Natural killer cell (primary cell): ENCODE data around the gene ZNF605. TPM values are rescaled to one million over a fixed set of nuclear protein-coding genes. Genes with fewer than 3 reads are reported as not detected.
"Not testable (repeated sequence)": the region's sequence is repeated elsewhere in the genome, so short reads cannot be mapped to it uniquely, and the experiment has no call there.

Experiments used
- ATAC-seq, 3 donors: fragments of 150-1000 bp in 2 of 3; fragments of 200-7000 bp in 1 of 3; cut with Tn5 transposase; 1 replicate in 1 of 3; 2 replicates in 2 of 3; pipeline ENCODE4 v1.10.0; 2021; ENCODE audit warnings: mild to moderate bottlenecking in 2 of 3, moderate library complexity in 2 of 3
- DNase-seq, 2 donors: peaks; one replicate each; pipeline versions ENCODE4 v3.0.0 to v3.0.0-alpha.2; 2013 to 2021; ENCODE audit warnings: mixed read lengths in 1 of 2
- H3K27ac ChIP-seq: one replicate; pipeline ENCODE4 v1.5.1; 2013; ENCODE audit warnings: mild to moderate bottlenecking, low read length
- H3K27me3 ChIP-seq: one replicate; pipeline ENCODE4 v1.6.1; 2013; ENCODE audit warnings: low read length; ENCODE audit not compliant: control insufficient read depth, insufficient read depth
- H3K36me3 ChIP-seq: one replicate; pipeline ENCODE4 v1.6.1; 2013; ENCODE audit warnings: low read length; ENCODE audit not compliant: control insufficient read depth, insufficient read depth
- H3K4me1 ChIP-seq: one replicate; pipeline ENCODE4 v1.6.1; 2013; ENCODE audit warnings: low read length; ENCODE audit not compliant: control insufficient read depth, insufficient read depth
- H3K4me3 ChIP-seq: one replicate; pipeline ENCODE4 v1.5.1; 2013; ENCODE audit warnings: low read length
- H3K9me3 ChIP-seq: one replicate; pipeline ENCODE4 v1.6.1; 2013; ENCODE audit warnings: low read length; ENCODE audit not compliant: control insufficient read depth, insufficient read depth
- H3K27ac Mint-ChIP-seq, 2 donors: one replicate each; pipeline ENCODE4 v1.8.0; 2022; ENCODE audit warnings: mild to moderate bottlenecking in 2 of 2, mixed read lengths in 2 of 2, moderate library complexity in 1 of 2
- H3K27me3 Mint-ChIP-seq, 2 donors: one replicate each; pipeline ENCODE4 v1.8.0; 2022; ENCODE audit warnings: low read depth in 2 of 2, mixed read lengths in 2 of 2
- H3K36me3 Mint-ChIP-seq: one replicate; pipeline ENCODE4 v1.8.0; 2022; ENCODE audit warnings: mixed read lengths
- H3K4me1 Mint-ChIP-seq, 2 donors: one replicate each; pipeline ENCODE4 v1.8.0; 2022; ENCODE audit warnings: mixed read lengths in 2 of 2
- H3K4me3 Mint-ChIP-seq: one replicate; pipeline ENCODE4 v1.8.0; 2022; ENCODE audit warnings: mild to moderate bottlenecking, moderate library complexity, mixed read lengths
- H3K9me3 Mint-ChIP-seq, 2 donors: one replicate each; pipeline ENCODE4 v1.8.0; 2022; ENCODE audit warnings: mixed read lengths in 2 of 2
- WGBS: methylation state at CpG from one replicate; pipeline ENCODE4 v1.1.7; 2013; ENCODE audit warnings: missing lambda C conversion rate; ENCODE audit not compliant: insufficient coverage; 5-methylcytosine and 5-hydroxymethylcytosine counted together
- intact Hi-C: fragments of 100-400 bp; cut with micrococcal nuclease; formaldehyde crosslinking; loops from one replicate; pipeline ENCODE4 v1.14.2; 2022
- total RNA-seq, 4 donors: library from RNA; stranded (reverse); fragments of 120-200 nt in 1 of 4; gene quantifications; one replicate each; pipeline versions ENCODE4 v1.2.3 to v1.2.4, GENCODE V29; 2013 to 2022
- TF ChIP-seq, protein P1 (sequence below): fragments of 200-600 bp; IDR thresholded peaks from one replicate; pipeline ENCODE4 v1.8.0; 2022; ENCODE audit warnings: antibody characterized with exemption

ZNF605 gene
- total RNA-seq, 3 donors from 2014 or later (not counting 1 experiment from before 2014, with no cell fraction given): 6.0 to 15.8 (median 7.6) TPM

- ATAC-seq (peak; percentile 96 to 99 (median 98)), DNase-seq (peak; percentile 80 to 95)
- intact Hi-C loops: loop anchor here (1.0 to 2.0 kb wide), 6 partner anchors 30 to 195 kb away; partner anchors contain the start of genes CHFR, ZNF10, ZNF140 and ZNF268
- Mint-ChIP-seq H3K4me1 (peaks cover 28 to 34% of the 10 kb centered on the region in 2 donors), H3K4me3 (peak within 1 kb of the TSS; percentile 92), H3K27ac (peak within 1 kb of the TSS; percentile 95 to 96), H3K36me3 (peaks cover 6% of the 10 kb centered on the region), H3K9me3 (peaks cover 0 to 3% of the 10 kb centered on the region in 2 donors), H3K27me3 (peaks cover 3 to 17% of the 10 kb centered on the region in 2 donors)
- WGBS: under 1% methylated on average over 76 of the region's 76 CpGs
- H3K9me3 ChIP-seq: peaks cover under 1% of the 10 kb centered on the region
- H3K4me3 ChIP-seq: peak within 1 kb of the TSS; percentile 73
- H3K27me3 ChIP-seq: peaks cover 3% of the 10 kb centered on the region
- peaks cover 23% of the 10 kb centered on the region for H3K4me1 ChIP-seq
- H3K27ac ChIP-seq: peak within 1 kb of the TSS; percentile 89
- peaks cover 8% of the 10 kb centered on the region for H3K36me3 ChIP-seq
- TF ChIP-seq, protein P1, sequence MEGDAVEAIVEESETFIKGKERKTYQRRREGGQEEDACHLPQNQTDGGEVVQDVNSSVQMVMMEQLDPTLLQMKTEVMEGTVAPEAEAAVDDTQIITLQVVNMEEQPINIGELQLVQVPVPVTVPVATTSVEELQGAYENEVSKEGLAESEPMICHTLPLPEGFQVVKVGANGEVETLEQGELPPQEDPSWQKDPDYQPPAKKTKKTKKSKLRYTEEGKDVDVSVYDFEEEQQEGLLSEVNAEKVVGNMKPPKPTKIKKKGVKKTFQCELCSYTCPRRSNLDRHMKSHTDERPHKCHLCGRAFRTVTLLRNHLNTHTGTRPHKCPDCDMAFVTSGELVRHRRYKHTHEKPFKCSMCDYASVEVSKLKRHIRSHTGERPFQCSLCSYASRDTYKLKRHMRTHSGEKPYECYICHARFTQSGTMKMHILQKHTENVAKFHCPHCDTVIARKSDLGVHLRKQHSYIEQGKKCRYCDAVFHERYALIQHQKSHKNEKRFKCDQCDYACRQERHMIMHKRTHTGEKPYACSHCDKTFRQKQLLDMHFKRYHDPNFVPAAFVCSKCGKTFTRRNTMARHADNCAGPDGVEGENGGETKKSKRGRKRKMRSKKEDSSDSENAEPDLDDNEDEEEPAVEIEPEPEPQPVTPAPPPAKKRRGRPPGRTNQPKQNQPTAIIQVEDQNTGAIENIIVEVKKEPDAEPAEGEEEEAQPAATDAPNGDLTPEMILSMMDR: no peak
These were observed 30.1 kb upstream of the ZNF605 start, which contains the start of gene ZNF26 for GRCh38 chr12:132986001-132986884. ZNF26 (plus strand) TSS chr12:132986367; CDS start chr12:132986841, 474 bp downstream.

- intact Hi-C loops, H3K27ac Mint-ChIP-seq, H3K9me3 Mint-ChIP-seq, H3K4me1 ChIP-seq, H3K4me3 ChIP-seq, H3K4me3 Mint-ChIP-seq, H3K36me3 ChIP-seq, H3K27ac ChIP-seq, ATAC-seq, H3K27me3 ChIP-seq, H3K36me3 Mint-ChIP-seq, H3K4me1 Mint-ChIP-seq, H3K9me3 ChIP-seq: not testable (repeated sequence)
- 38% methylated on average over 13 of the region's 13 CpGs for WGBS
- TF ChIP-seq, protein P1: peak; percentile 29
- H3K27me3 Mint-ChIP-seq: peaks cover 7 to 15% of the 10 kb centered on the region in 2 donors
- peak in 1 of 2 donors; percentile 40 for DNase-seq
These were observed 20.8 kb upstream of the ZNF605 start for GRCh38 chr12:132976870-132977269.

DNA sequence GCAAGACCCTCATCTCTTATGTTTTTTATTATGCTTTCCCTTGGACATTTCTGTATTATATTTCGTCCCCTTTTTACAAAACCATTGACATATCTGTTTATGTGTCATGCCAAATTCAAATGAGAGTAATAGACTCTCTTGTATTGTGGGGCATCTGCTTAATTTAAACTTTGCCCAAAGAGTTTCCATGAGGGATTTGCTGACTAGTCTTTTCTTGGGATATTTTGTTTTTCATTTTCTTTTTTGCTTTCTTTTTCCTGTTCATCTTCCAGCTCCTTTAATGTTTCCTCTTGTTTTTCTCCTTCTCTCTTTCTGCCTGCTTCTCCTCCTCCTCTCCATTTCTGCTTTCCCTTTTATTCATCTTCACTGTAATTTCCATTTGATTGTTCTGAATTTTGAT, 16.3 kb upstream of the ZNF605 start:
- ATAC-seq: no peak
- H3K27me3 Mint-ChIP-seq: peaks cover 0 to 3% of the 10 kb centered on the region in 2 donors
- Histone ChIP-seq H3K9me3 (peaks cover 13% of the 10 kb centered on the region), H3K36me3 (no peaks in the 10 kb centered on the region), H3K4me3 (no peak overlapping the region), H3K27me3 (no peaks in the 10 kb centered on the region), H3K27ac (no peak overlapping the region), H3K4me1 (no peaks in the 10 kb centered on the region)
- H3K9me3 Mint-ChIP-seq: peaks cover 2 to 3% of the 10 kb centered on the region in 2 donors
- H3K4me1 Mint-ChIP-seq: no peaks in the 10 kb centered on the region
- no peak overlapping the region for H3K4me3 Mint-ChIP-seq
- TF ChIP-seq, protein P1: no peak
- H3K36me3 Mint-ChIP-seq: no peaks in the 10 kb centered on the region
- no peak for DNase-seq
- intact Hi-C loops: no loop called here
- no CpG with 5 or more reads among the region's 1 CpG for WGBS
- H3K27ac Mint-ChIP-seq: no peak overlapping the region
